Pulmonary artery endothelial cell (primary cell): ENCODE measurements around the gene CCDC57. TPM values are rescaled to one million over a fixed set of nuclear protein-coding genes. Genes with fewer than 3 reads are reported as not detected.

Experiments used
- DNase-seq: peaks from one replicate; pipeline ENCODE4 v3.0.0-alpha.2; 2011; ENCODE audit warnings: low read depth, low spot score
- total RNA-seq: library from RNA; depleted of rRNA; stranded (reverse); fragments of >200 nt; gene quantifications from 2 replicates; pipeline ENCODE4 v1.2.3, GENCODE V29; 2014

The CCDC57 gene
- total RNA-seq, 1 donor from 2014 or later: 6.9 TPM

DNA sequence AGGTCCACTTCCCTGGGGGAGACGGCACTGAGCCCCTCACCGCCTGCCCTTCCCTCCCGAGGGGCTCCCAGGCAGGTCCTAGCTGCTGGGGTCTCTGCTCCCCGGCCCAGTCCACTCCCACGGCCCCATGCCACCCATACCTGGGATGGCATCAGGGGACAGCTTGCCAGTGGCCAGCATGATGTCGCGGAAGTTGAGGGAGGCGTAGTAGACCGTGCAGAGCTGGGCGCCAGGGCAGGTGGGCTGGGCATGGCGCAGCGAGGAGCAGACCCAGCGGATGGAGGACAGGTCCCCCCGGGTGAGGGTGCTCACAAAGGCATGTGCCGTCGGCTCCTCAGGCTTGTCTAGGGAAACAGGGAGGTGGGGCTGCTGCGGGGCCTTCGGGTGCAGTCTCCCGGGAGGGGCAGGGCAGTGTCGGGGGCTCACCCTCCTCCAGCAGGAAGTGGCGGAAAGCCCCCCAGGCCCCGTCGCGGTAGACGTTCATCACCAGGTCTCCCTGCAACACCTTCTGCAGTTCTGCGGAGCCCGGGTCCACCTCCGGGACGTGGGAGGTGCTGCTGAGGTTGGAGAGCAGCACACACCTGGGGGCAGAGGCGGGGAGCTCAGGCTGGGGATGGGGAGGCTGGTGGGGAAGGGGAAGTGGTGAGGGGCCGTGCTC is 128.1 kb downstream of the CCDC57 start:
- no peak for DNase-seq

DNA sequence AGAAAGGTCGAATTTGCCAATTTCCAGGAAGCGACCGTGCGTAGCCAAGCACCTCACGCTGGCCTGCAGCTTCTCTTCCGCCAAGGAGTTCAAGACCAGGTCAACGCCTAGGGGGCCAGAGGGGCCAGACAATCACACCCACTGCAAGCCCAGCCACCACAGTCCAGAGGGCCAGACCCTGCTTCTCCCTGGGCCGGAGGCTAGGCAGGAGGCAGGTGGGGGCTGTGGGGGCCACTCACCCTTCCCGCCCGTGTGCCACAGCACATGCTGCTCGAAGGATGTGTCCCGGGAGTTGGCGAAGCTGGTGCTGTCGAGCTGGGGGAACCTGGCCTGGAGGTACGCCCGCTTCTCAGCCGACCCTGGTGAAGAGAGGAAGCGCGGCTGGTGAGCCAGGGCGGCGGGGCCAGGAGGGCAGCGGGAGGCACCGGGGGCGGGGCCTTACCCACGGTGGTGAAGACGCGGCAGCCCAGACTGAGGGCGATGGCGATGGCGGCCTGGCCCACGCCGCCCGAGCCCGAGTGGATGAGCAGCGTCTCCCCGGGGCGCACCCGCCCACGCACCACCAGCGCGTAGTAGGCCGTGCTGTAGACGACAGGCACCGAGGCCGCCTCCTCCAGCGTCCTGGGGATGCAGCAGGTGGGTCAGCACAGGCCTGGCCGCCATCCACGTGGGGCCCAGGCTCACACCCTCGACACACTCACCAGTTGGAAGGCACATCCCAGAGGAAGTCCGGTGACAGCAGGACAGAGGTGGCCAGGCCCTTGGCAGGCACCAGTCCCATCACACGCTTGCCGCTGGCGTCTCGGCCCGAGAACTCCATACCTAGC is 128.9 kb downstream of the CCDC57 start:
- no peak for DNase-seq

DNA sequence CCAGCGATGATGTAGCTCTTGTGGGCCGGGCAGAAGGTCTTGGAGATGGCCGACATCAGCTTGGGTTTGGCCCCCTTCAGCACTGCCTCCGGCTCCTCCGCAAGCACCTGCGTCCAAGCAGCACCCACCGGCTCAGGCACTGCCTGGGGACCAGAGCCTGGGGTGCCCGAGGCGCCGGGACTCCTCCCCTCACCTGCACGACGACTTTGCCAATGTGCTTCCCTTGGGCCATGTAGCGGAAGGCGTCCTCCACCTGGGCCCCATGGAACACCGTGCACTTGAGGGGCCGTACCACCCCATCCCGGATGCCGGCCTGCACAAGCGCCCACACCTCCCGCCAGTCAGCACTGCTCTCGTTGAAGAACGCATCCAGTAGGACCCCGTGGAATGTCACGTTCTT is 129.6 kb downstream of the CCDC57 start:
- DNase-seq: no peak

DNA sequence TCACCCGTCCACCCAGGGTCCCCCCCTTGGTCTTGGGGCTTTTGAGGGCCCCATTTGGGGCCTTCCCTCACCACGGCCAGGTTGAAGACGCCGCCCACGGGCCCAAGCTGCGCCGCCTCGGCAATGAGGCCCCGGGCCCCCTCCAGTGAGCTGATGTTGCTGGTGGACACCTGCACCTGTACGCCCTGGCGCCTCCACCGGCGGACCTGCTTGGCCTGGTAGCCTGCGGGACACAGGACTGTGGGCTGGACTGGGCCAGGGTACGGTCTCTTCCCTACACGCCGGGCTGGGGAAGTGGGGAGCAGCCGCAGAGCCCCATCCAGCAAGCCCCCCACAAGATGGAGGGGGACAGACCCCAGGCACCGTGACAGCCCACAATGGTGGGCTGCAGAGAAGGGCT is 130.2 kb downstream of the CCDC57 start:
- DNase-seq: no peak

DNA sequence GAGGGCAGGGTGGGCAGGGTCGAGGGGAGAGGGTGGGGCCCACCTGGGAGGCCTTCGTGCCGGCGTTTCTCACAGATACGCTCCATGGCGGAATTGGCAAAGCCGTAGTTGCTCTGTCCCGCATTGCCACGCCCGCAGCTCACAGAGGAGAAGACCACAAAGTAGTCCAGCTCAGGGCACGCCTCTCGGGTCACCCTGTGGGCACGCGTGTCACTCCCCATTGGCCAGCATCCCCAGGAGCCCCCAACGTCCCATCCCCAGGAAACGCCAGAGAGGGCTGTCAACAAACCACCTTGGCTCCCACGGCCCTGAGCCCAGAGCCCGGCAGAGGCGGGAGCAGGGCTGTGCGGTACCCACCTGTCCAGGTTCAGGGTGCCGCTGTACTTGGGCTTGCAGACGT is 130.7 kb downstream of the CCDC57 start:
- DNase-seq: no peak

DNA sequence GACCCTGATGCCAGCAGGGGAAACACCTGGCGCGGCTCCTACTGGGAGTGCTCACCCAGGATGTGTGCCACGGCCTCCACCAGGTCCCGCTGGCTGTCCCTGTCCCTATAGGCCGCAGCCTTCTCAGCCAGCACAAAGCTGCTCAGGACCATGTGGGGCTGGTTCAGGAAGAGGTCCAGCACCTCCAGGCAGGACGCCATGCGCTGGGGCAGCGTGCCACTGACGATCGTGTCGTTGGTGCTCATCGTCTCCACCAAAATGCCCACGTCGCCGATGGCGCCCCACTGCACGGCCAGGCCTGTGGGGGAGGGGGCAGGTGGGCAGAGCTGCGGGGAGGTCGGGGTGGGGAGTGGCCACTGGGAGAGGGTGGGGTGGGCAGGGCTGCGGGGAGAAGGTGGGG is 131.1 kb downstream of the CCDC57 start:
- no peak for DNase-seq

DNA sequence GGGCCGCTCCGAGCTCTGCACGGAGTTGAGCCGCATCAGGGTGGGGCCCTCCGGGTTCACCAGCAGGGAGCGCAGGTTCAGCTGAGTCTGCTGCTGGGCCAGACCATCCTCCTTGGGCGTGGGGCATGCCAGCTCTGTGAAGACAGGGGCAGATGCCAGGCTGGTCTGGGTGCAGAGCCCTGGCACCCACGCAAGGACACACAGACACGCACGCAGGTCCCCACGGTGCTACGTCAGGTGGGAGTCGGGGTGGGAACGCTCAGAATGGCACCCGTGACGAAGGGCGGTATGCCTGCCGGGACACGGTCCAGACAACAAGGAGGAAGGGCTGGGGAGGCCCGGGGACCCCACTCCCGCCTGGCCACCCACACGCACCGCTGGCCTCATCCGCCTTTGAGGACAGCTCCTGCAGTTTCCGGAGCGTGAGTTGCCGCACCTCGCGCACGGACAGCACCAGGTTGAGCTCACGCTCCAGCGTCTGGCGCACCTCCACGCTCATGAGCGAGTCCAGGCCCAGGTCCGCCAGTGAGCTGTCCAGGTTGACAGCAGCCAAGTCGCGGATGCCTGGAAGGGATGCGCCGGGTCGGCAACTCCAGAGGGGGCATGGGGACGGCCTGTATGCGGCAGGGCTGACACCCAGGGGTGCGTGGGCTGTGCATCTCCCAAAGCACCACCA is 131.7 kb downstream of the CCDC57 start:
- DNase-seq: no peak

DNA sequence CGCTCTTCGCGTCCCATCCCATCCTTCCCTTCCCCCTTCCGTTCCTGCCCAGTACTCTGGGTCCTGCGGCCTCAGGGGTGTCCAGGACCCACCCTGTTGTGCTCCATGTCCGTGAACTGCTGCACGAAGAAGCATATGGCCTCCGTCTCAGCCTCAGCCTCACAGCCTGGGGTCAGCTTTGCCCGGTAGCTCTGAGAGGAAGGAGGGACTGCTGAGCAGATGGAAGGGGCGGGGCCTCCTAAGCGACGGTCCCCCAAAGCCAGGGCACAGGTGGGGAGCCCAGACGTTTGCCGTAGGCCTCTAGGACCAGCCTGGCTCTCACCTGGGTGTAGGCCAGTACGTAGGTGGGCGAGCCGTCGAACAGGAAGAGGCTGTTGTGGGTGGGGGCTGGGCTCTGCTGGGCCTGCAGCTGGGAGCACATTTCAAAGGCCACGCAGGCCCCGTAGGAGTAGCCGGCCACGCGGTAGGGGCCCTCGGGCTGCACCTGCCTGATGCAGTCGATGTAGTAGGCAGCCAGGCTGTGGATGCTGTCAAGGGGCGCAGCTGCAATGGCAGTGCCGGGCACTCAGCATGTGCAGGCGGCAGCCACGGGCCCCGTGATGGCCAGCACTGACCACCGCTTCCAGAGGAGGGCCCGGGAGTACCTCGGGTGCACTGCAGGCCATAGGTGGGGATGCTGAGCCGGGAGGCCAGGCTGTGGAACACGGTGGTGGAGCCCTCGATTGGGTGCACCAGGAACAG is 132.4 kb downstream of the CCDC57 start:
- DNase-seq: no peak

DNA sequence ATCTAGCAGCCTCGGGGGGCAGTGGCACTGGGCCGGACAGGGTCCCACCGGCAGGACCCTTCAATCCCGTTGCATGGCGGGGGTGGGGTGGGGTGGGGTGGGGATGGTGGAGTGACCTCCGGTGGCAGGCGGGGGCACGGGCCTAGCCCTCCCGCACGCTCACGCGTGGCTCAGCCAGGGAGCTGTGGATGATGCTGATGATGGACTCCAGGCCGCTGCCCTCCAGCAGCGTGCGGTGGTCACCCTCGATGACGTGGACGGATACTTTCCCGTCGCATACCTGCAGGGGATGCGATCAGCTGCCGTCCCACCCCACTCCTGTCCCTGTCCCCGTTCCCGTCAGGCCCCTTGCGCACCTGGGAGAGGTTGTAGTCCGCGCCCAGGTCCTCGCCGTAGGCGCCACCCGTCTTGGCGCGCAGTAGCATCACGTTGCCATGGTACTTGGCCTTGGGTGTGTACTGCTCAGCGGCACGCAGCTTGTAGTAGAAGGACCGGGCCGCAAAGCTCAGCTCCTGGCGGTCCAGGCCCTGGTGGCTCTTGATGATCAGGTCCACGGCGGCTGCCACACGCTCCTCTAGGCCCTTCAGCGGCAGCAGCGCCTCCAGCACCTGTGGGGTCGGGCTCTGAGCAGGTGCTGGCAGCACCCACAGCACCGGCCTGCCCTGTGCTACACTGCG is 133.5 kb downstream of the CCDC57 start:
- no peak for DNase-seq

DNA sequence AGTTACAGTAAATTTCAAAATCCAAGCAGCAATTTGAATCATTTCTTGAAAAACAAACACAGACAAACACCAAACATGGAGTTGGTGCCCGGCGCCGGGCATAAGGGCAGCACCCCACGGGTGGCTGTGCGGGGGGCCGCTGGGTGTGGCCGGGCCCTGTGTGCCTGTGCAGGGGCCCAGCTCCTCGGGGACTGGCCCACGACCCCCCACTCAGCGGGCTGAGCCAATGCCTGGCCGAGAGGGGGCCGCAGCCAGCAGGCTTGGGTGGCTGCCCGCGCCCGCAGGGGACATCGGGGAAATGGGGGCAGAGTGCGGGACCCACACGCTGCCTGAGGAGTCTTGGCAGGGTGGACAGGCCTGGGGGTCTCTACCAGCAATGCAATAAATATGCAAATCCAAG is 134.2 kb downstream of the CCDC57 start:
- no peak for DNase-seq

DNA sequence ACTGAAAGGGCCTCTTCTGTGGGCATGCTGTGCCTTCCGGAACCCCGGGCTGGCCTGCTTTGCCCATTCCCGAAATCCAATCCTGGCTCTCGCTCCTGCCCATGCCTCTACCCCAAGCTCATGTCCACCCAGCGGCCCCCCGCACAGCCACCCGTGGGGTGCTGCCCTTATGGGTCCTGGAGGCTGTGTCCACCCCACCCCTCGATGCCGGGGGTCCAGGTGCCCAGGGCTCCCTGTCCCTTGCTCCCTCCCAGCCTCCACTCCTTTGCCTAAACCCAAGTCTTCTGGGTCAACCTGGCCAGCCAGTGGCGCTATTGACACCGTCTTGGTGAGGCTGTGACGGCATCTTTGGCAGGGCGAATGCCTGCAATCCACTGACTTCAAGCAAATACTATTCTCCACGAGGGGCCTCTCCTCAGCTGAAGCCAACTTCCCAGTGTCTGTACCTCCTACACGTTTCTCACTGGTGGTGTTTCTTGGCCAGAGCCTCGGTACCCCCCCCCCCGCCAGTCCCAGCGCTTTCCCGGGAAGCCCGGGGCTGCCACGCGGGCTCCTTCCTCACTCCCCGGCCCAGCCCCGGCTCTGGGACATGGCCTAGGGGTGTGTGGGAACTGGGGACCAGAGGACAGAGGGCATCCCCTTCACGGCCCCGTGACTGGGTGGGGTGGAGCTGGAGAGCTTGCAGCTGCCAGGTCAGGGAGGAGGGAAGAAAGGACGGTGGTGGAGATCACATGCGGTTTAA is 134.9 kb downstream of the CCDC57 start:
- no peak for DNase-seq

DNA sequence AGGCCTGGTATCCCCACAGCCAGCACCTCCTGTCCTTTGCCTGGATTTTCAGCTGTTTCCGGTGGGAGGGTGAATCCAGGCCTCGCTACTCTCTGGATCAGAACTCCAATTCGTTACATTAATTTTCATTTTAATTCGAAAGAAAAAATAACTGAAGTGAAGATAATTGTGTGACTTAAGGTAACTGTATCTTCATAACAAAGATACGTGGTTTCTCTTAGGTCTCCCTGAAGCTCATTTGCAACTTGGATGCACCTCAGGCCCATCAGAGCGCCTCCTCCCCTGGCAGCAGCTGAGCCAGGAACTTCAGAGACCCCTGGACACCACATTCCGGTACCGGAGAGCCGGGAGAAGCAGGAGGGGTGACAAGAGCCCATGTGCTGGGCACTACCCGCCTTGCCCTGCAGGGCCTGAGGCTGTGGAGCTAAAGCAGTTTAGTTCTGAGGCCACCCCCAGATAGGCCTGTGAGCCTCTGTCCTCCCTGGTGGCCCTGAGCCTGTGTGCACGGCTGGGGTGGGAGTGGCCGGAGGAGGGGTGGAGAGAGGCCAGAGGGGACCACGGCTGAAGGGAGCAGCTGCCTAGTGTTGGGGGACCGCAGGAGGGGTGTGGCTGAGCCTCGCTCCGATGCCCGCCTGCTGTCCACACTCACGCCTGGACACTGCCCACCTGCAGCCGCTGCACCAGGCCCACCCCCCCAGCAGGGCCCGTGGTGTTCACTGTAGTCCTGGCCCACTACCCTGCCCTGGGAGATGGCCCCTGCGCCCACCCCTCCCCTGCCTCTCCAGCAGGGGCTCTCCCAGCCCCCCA is 135.7 kb downstream of the CCDC57 start:
- no peak for DNase-seq

DNA sequence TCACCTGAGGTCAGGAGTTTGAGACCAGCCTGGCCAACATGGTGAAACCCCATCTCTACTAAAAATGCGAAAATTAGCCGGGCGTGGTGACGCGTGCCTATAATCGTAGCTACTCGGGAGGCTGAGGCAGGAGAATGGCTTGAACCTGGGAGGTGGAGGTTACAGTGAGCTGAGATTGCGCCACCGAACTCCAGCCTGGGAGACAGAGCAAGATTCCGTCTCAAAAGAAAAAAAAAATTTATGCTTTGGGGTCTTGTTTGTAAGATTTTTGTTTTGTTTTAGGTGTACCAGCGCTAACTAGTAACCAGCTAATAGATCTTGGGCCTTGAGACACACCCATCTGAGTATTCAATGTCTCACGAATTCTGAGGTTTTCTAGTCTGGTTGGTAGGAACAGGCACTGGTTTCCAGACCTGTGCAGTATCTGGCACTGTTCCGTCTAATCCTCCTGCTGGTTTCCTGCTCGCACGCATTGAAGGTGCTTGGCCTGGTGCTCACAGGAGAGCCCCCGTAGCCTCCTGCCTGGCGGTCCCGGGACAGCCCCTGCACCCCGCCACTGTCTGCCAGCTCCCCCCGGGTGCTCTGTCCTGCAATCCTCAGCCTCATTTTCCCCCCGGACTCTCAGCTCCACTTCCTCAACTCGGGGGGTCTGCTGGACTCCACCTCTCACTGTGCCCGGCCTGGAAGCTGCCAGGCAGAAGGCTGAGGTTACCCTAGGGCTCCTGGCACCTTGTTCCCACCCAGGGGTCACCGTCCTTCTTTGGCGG is 136.4 kb downstream of the CCDC57 start:
- DNase-seq: no peak

DNA sequence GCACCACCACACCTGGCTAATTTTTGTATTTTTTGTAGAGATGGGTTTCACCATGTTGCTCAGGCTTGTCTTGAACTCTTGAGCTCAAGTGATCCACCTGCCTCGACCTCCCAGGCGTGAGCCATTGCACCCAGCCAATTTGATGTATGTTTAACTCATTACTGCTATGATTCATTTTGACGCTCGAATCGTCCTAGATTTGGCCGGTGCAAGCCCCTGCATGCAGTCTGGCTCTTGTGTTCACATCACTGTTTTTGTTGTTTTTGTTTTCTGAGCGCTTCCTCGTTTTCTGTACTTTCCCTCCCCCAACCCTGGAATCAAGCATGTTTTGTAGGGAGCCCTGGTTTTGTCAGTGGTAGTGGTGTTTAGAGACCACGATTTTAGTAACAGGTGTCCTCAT is 139.2 kb downstream of the CCDC57 start:
- DNase-seq: no peak

DNA sequence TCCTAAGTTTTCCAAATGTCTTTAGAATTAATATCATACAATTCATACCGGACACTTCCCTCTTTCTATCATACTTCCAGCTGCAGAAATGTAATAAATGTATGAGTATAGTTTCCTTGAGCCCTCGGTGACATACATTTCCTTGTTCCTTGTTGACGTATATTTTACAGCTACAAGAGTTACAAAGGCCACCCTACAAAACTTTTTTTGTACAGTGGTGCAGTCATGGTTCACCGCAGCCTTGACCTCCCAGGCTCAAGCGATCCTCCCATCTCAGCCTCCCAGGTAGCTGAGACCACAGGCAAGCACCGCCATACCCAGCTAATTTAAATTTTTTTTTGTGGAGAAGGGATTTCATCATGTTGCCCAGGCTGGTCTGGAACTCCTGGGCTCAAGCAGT is 139.8 kb downstream of the CCDC57 start:
- DNase-seq: no peak

DNA sequence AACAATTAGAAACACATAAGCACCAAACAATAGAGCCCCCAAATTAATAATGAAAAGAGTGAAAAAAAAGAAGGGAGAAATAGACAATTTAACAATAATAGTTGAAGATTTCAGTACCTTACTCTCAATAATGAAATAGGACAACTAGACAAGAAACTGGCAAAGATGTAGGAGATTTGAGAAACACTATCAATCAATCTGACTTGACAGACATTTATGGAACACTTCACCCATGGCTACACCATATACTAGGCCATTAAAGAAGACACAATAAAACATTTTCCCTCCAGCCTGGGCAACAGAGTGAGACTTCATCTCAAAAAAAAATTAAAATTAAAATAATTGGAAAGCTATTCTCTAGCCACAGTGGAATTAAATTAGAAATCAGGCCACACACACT is 142.0 kb downstream of the CCDC57 start:
- DNase-seq: no peak

DNA sequence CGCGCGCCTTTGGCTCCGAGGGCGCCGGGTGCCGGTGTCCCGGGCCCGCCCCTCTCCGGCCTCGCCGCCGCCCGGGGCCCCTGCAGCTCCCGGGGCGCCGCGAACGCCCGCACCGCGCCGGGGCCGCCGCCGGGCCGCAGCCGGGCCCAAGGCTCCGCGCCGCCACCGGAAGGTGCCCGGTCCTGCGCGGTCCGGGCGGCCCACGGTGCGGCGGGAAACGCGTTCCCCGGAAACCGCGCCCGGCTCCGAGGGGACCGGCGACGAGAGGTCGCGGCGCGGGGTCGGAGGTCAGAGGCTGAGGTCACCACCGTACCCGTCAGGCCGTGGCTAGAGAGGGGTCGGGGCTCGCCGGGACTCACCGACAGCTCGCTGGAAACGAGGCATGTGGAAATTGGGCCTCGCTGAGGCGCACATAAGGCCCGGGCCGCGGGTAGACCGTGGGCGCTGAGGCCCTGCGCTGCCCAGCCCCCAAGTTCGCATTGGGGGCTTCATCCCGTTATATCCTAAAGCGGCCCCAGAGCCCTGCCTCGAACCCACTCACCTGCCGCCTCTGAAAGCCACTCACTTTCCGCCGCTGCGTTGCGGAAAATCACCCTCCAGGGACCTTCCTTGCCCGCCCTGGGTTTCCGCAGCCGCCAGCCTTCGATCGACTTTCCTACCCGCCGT is 146.9 kb downstream of the CCDC57 start, which contains the start of gene DUS1L:
Gene DUS1L, minus strand, starts transcription at position 167 of the 666 bp plus-strand sequence. CDS start 745 bp downstream, outside the sequence.
- DNase-seq: no peak

DNA sequence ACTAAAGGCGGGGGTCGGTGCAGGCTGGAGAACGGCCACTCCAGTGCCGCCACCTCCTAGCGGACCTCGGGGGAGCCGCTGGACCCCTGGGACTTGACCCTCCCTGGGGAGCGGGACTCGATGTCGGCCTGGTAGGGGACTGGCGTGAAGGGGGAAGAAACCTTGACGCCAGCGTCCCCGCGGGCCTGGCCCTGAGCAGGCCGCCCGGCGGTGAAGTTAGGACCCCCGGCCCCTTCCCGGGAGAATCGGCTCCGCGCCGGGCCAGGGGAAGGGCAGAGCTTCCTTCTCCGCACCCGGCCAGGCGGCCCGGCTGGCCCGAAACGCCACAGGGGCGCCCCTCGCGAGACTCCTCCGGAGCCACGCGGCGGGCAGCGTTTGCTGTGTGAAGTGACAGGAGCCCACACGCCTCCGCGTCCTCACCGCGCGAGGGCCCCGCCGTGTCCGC is 147.4 kb downstream of the CCDC57 start:
- no peak for DNase-seq
